ENCODE data around the gene MARCHF2.

DNA sequence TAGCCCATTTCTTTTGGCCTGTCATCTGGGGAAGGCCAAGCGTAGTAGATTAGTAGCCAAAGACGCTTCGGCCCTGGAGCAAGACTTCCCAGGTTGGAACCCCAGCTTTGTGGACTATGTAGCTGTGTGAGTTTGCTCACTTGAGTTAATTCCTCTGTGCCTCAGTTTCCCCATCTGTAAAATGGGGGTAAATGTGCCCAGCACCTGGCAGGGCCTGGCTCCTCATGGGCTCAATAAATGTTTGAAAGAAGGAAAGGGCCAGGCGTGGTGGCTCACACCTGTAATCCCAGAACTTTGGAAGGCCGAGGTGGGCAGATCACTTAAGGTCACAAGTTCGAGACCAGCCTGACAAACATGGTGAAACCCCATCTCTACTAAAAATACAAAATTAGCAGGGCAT, 16.7 kb downstream of the MARCHF2 start:
- TF ChIP-seq, protein P1, sequence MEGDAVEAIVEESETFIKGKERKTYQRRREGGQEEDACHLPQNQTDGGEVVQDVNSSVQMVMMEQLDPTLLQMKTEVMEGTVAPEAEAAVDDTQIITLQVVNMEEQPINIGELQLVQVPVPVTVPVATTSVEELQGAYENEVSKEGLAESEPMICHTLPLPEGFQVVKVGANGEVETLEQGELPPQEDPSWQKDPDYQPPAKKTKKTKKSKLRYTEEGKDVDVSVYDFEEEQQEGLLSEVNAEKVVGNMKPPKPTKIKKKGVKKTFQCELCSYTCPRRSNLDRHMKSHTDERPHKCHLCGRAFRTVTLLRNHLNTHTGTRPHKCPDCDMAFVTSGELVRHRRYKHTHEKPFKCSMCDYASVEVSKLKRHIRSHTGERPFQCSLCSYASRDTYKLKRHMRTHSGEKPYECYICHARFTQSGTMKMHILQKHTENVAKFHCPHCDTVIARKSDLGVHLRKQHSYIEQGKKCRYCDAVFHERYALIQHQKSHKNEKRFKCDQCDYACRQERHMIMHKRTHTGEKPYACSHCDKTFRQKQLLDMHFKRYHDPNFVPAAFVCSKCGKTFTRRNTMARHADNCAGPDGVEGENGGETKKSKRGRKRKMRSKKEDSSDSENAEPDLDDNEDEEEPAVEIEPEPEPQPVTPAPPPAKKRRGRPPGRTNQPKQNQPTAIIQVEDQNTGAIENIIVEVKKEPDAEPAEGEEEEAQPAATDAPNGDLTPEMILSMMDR (IDR thresholded peaks at IDR 0.05; ENCODE audit: low read depth, low read length) = no peak
- TF ChIP-seq EZH2phosphoT487 (IDR thresholded peaks at IDR 0.05; ENCODE audit: low read depth) = no peak

Measured in OCI-LY3 (cell line).